CD4-positive, alpha-beta T cell (primary cell): ENCODE measurements around the gene C2CD5. TPM values are rescaled to one million over a fixed set of nuclear protein-coding genes. Genes with fewer than 3 reads are reported as not detected.
A peak's percentile ranks its signal among the peaks of the same experiment; 100 is the strongest.

Source experiments
- ATAC-seq: fragments of 200-7000 bp; cut with Tn5 transposase; one replicate; pipeline ENCODE4 v1.10.0; 2022; ENCODE audit warnings: mild to moderate bottlenecking; ENCODE audit not compliant: poor library complexity
- CTCF ChIA-PET: fragments of 350-600 bp; sonication (Branson Sonifier 250); formaldehyde crosslinking; loops from one replicate; lab custom pipeline; 2021; ENCODE audit warnings: antibody characterized with exemption, inconsistent platforms; lab: Charles Lee
- POLR2A ChIA-PET: fragments of 350-600 bp; sonication (Branson Sonifier 250); formaldehyde crosslinking; loops from one replicate; lab custom pipeline; 2021; ENCODE audit warnings: antibody characterized with exemption, inconsistent platforms; lab: Charles Lee
- DNase-seq, 14 experiments: peaks; one replicate each; pipeline ENCODE4 v3.0.0-alpha.2; 2013 to 2020; ENCODE audit warnings: mixed read lengths in 2 of 14
- H3K27ac ChIP-seq, 2 donors: one replicate each; pipeline versions ENCODE4 v1.5.1 to v1.7.0; 2013; ENCODE audit warnings: low read length in 2 of 2, low read depth in 1 of 2, mild to moderate bottlenecking in 1 of 2
- H3K27me3 ChIP-seq, 2 experiments: 1 replicate in 1 of 2; 2 replicates in 1 of 2; pipeline versions ENCODE4 v1.6.1 to v1.7.0; 2013; ENCODE audit warnings: low read length in 2 of 2, control low read depth in 1 of 2, mild to moderate bottlenecking in 1 of 2, moderate library complexity in 1 of 2; ENCODE audit not compliant: insufficient read depth in 2 of 2, control insufficient read depth in 1 of 2
- H3K36me3 ChIP-seq: one replicate; pipeline ENCODE4 v1.6.1; 2013; ENCODE audit warnings: low read length, control low read depth; ENCODE audit not compliant: insufficient read depth
- H3K4me1 ChIP-seq: one replicate; pipeline ENCODE4 v1.6.1; 2013; ENCODE audit warnings: low read length, control low read depth; ENCODE audit not compliant: insufficient read depth
- H3K4me3 ChIP-seq: one replicate; pipeline ENCODE4 v1.5.1; 2013; ENCODE audit warnings: mild to moderate bottlenecking, low read length, moderate library complexity
- H3K9me3 ChIP-seq, 2 experiments: 1 replicate in 1 of 2; 2 replicates in 1 of 2; pipeline versions ENCODE4 v1.6.1 to v1.7.0; 2013; ENCODE audit warnings: low read length in 2 of 2, mild to moderate bottlenecking in 2 of 2, control low read depth in 1 of 2, moderate library complexity in 1 of 2; ENCODE audit not compliant: control insufficient read depth in 1 of 2, insufficient read depth in 1 of 2
- H3K27ac Mint-ChIP-seq: one replicate; pipeline ENCODE4 v1.8.0; 2020; ENCODE audit warnings: mixed read lengths
- H3K27me3 Mint-ChIP-seq: one replicate; pipeline ENCODE4 v1.8.0; 2021; ENCODE audit warnings: mixed read lengths
- H3K36me3 Mint-ChIP-seq: one replicate; pipeline ENCODE4 v1.8.0; 2021; ENCODE audit warnings: low read depth, mixed read lengths
- H3K4me1 Mint-ChIP-seq: one replicate; pipeline ENCODE4 v1.8.0; 2021; ENCODE audit warnings: low read depth, mixed read lengths
- H3K4me3 Mint-ChIP-seq: one replicate; pipeline ENCODE4 v1.8.0; 2020; ENCODE audit warnings: mild to moderate bottlenecking, mixed read lengths
- H3K9me3 Mint-ChIP-seq: one replicate; pipeline ENCODE4 v1.8.0; 2020; ENCODE audit warnings: mixed read lengths
- CTCF ChIP-seq: fragments of 200-600 bp; IDR thresholded peaks from one replicate; pipeline ENCODE4 v1.8.0; 2022; ENCODE audit warnings: antibody characterized with exemption, mild to moderate bottlenecking
- intact Hi-C, 2 experiments: fragments of 100-400 bp; cut with DNase I in 1 of 2; cut with micrococcal nuclease in 1 of 2; formaldehyde crosslinking; loops; one replicate each; pipeline versions ENCODE4 v1.15.1 to v1.9.0; 2023 to 2025; cut with DNase I, micrococcal nuclease
- total RNA-seq, 174 experiments: library from RNA in 2 of 174; stranded (reverse) in 2 of 174; gene quantifications; one replicate each; pipeline ENCODE4 v1.2.3 and lab custom pipeline; 2021 to 2026

Gene C2CD5
- total RNA-seq, 2 experiments from 2014 or later = 21.8 to 23.2 TPM

- DNase-seq (no peak), ATAC-seq (no peak)
- Histone ChIP-seq H3K4me3 (no peak overlapping the region), H3K4me1 (peaks cover 6% of the 10 kb centered on the region), H3K36me3 (peaks cover 29% of the 10 kb centered on the region), H3K27ac (no peak overlapping the region), H3K9me3 (no peaks in the 10 kb centered on the region), H3K27me3 (no peaks in the 10 kb centered on the region)
- no peaks in the 10 kb centered on the region for H3K27me3 Mint-ChIP-seq
- peak overlapping the region; percentile 40 for H3K27ac Mint-ChIP-seq
- H3K4me1 Mint-ChIP-seq = peaks cover 50% of the 10 kb centered on the region
- CTCF ChIA-PET = interaction anchor here (1.3 kb wide), 1 partner anchor 13 kb away, joined by 3 read pairs; no protein-coding TSS in a partner anchor
- intact Hi-C loops = no loop called here
- H3K36me3 Mint-ChIP-seq = peaks cover 47% of the 10 kb centered on the region
- H3K9me3 Mint-ChIP-seq = no peaks in the 10 kb centered on the region
- H3K4me3 Mint-ChIP-seq = no peak overlapping the region
- POLR2A ChIA-PET = interaction anchor here (0.9 to 1.4 kb wide), 3 partner anchors 9 to 90 kb away, joined by 3 to 17 read pairs (median 3); partner anchors contain the start of gene C2CD5
- no peak for TF ChIP-seq CTCF
Observed at GRCh38 chr12:22535038-22535437, 9.3 kb downstream of the C2CD5 start.

- H3K36me3 ChIP-seq = peaks cover 27% of the 10 kb centered on the region
- Mint-ChIP-seq H3K4me3 (no peak overlapping the region), H3K36me3 (peaks cover 52% of the 10 kb centered on the region), H3K9me3 (no peaks in the 10 kb centered on the region), H3K27me3 (no peaks in the 10 kb centered on the region), H3K4me1 (peaks cover 44% of the 10 kb centered on the region), H3K27ac (peak overlapping the region; percentile 24)
- no peak for DNase-seq
- TF ChIP-seq CTCF = no peak
- intact Hi-C loops = no loop called here
- no peaks in the 10 kb centered on the region for H3K9me3 ChIP-seq
- CTCF ChIA-PET = no interaction called here
- H3K27ac ChIP-seq = no peak overlapping the region
- POLR2A ChIA-PET = no interaction called here
- H3K4me1 ChIP-seq = peaks cover 3% of the 10 kb centered on the region
- no peak for ATAC-seq
- no peaks in the 10 kb centered on the region for H3K27me3 ChIP-seq
- no peak overlapping the region for H3K4me3 ChIP-seq
Observed at GRCh38 chr12:22533155-22533554, 11.2 kb downstream of the C2CD5 start.

DNA sequence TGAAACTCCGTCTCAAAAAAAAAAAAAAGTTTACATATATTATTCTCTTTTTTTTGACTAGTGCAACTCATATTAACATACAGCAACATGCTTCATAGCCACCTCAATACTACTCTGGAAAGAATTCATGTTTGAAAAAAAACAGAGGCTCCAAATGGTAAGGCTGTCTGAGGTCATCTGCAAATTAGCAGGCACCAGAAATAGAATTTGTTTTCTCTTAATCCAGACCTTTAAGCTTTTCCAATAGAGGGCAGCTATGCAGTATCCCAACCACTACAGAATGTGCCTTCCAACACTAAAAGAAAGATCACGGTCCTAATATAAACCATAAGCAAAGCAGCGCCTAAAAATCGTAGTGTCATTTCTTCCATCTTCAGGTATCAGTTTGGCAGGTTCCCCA lies 12.0 kb downstream of the C2CD5 start:
- no peak for ATAC-seq
- no peak overlapping the region for H3K4me3 Mint-ChIP-seq
- peaks cover 36% of the 10 kb centered on the region for H3K4me1 Mint-ChIP-seq
- intact Hi-C loops = no loop called here
- H3K9me3 ChIP-seq = no peaks in the 10 kb centered on the region
- ChIA-PET POLR2A (no interaction called here), CTCF (no interaction called here)
- no peak overlapping the region for H3K4me3 ChIP-seq
- peaks cover 27% of the 10 kb centered on the region for H3K36me3 ChIP-seq
- no peak for DNase-seq
- H3K27ac Mint-ChIP-seq = no peak overlapping the region
- no peaks in the 10 kb centered on the region for H3K27me3 Mint-ChIP-seq
- H3K9me3 Mint-ChIP-seq = no peaks in the 10 kb centered on the region
- no peaks in the 10 kb centered on the region for H3K27me3 ChIP-seq
- peaks cover 54% of the 10 kb centered on the region for H3K36me3 Mint-ChIP-seq
- H3K4me1 ChIP-seq = peaks cover 3% of the 10 kb centered on the region
- H3K27ac ChIP-seq = no peak overlapping the region
- no peak for TF ChIP-seq CTCF
